DOHH2 (cell line): ENCODE data around the gene CCDC7.
"Not testable (repeated sequence)": the region's sequence is repeated elsewhere in the genome, so short reads cannot be mapped to it uniquely, and the experiment has no call there.

Experiments used
- H3F3A ChIP-seq: fragments of 200-600 bp; sonication (generic), shearing (Covaris generic); 2 replicates; pipeline ENCODE4 v1.6.0; 2016; ENCODE audit warnings: antibody characterized with exemption, mild to moderate bottlenecking; ENCODE audit not compliant: control insufficient read depth, insufficient read depth
- H3K27ac ChIP-seq: fragments of 200-600 bp; sonication (generic); 2 replicates; pipeline ENCODE4 v1.5.1; 2014; ENCODE audit warnings: low read depth, mild to moderate bottlenecking, low read length, moderate library complexity
- H3K27me3 ChIP-seq: fragments of 200-600 bp; sonication (generic); 2 replicates; pipeline ENCODE4 v1.6.1; 2014; ENCODE audit warnings: mild to moderate bottlenecking, low read length, mixed read lengths; ENCODE audit not compliant: control insufficient read depth
- H3K36me3 ChIP-seq: fragments of 200-600 bp; sonication (generic); 2 replicates; pipeline ENCODE4 v1.6.1; 2014; ENCODE audit warnings: mild to moderate bottlenecking, low read length, moderate library complexity, mixed read lengths; ENCODE audit not compliant: control insufficient read depth
- H3K4me1 ChIP-seq: fragments of 200-600 bp; sonication (generic); 2 replicates; pipeline ENCODE4 v1.6.1; 2014; ENCODE audit warnings: mild to moderate bottlenecking, low read length, mixed read lengths; ENCODE audit not compliant: control insufficient read depth
- H3K4me2 ChIP-seq: fragments of 200-600 bp; sonication (generic); 2 replicates; pipeline ENCODE4 v1.6.0; 2014; ENCODE audit warnings: mild to moderate bottlenecking, low read length, moderate library complexity
- H3K4me3 ChIP-seq: fragments of 200-600 bp; sonication (generic); 2 replicates; pipeline ENCODE4 v1.5.1; 2014; ENCODE audit warnings: mild to moderate bottlenecking, low read length, mixed read lengths
- H3K79me2 ChIP-seq: fragments of 200-600 bp; sonication (generic); 2 replicates; pipeline ENCODE4 v1.6.1; 2014; ENCODE audit warnings: mild to moderate bottlenecking, low read length, mixed read lengths; ENCODE audit not compliant: control insufficient read depth
- H3K9me2 ChIP-seq: fragments of 200-600 bp; sonication (generic); replicated peaks from 2 replicates; pipeline ENCODE4 v1.6.1; 2014; ENCODE audit warnings: mild to moderate bottlenecking, low read length, mixed read lengths; ENCODE audit not compliant: control insufficient read depth
- H3K9me3 ChIP-seq: fragments of 200-600 bp; sonication (generic); 2 replicates; pipeline ENCODE4 v1.6.1; 2014; ENCODE audit warnings: antibody characterized with exemption, low read length, mixed read lengths; ENCODE audit not compliant: control insufficient read depth, insufficient read depth
- H4K20me1 ChIP-seq: fragments of 200-600 bp; sonication (generic); 2 replicates; pipeline ENCODE4 v1.6.0; 2014; ENCODE audit warnings: low read depth, mild to moderate bottlenecking, antibody characterized with exemption, low read length, moderate library complexity; ENCODE audit not compliant: control insufficient read depth, insufficient read depth
- EZH2phosphoT487 ChIP-seq: fragments of 200-600 bp; sonication (generic); IDR thresholded peaks from 2 replicates; pipeline ENCODE4 v1.6.1; 2017; ENCODE audit warnings: borderline replicate concordance, mild to moderate bottlenecking, antibody characterized with exemption, low read length, moderate library complexity, mixed read lengths
- TF ChIP-seq, protein P1 (sequence below): fragments of 200-600 bp; sonication (generic); IDR thresholded peaks from one replicate; pipeline ENCODE4 v1.5.1; 2014; ENCODE audit warnings: antibody characterized with exemption, mild to moderate bottlenecking, low read depth, low read length; ENCODE audit not compliant: poor library complexity, severe bottlenecking

Gene CCDC7

DNA sequence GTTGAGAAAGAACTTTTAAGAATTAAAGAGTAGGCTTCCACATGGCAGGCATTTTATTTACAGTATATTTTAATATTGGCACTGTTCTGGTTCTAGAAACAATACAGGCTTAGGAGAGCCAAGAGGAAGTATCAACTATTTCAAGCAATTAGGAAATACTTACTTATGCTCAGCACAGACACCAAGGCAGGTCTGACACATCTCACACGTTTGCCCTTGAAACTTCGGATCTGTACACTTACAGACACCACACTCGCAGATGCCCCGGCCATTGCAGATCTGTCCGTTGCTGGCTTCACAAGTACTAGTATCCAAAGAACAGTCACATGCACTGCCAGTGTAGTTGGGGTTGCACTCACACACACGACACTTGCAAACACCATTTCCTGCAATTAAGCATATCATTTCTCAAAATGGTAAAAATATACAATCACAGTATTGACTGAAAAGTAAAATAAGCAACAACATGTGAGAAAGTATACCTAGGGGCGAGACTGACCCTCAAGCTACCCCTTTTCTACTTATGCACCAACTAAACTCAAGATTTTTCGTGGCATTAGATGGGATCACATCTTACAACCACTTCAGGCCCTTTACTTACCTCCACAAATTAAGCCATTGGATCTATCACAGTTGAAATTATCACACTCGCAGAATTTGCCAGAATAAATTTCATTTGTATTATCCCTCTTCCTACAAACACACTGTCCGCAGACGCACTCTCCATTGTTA lies 465.5 kb downstream of the CCDC7 start:
- Histone ChIP-seq H3K4me1 (no peaks in the 10 kb centered on the region), H3K79me2 (no peaks in the 10 kb centered on the region), H3K27ac (no peak overlapping the region), H3K27me3 (no peaks in the 10 kb centered on the region), H3K9me2 (no peaks in the 10 kb centered on the region), H3K4me3 (no peak overlapping the region), H3K9me3 (no peaks in the 10 kb centered on the region), H3F3A (no peaks in the 10 kb centered on the region), H3K4me2 (no peak overlapping the region), H3K36me3 (peaks cover 61% of the 10 kb centered on the region), H4K20me1 (no peaks in the 10 kb centered on the region)
- TF ChIP-seq EZH2phosphoT487: no peak
- TF ChIP-seq, protein P1, sequence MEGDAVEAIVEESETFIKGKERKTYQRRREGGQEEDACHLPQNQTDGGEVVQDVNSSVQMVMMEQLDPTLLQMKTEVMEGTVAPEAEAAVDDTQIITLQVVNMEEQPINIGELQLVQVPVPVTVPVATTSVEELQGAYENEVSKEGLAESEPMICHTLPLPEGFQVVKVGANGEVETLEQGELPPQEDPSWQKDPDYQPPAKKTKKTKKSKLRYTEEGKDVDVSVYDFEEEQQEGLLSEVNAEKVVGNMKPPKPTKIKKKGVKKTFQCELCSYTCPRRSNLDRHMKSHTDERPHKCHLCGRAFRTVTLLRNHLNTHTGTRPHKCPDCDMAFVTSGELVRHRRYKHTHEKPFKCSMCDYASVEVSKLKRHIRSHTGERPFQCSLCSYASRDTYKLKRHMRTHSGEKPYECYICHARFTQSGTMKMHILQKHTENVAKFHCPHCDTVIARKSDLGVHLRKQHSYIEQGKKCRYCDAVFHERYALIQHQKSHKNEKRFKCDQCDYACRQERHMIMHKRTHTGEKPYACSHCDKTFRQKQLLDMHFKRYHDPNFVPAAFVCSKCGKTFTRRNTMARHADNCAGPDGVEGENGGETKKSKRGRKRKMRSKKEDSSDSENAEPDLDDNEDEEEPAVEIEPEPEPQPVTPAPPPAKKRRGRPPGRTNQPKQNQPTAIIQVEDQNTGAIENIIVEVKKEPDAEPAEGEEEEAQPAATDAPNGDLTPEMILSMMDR: no peak

DNA sequence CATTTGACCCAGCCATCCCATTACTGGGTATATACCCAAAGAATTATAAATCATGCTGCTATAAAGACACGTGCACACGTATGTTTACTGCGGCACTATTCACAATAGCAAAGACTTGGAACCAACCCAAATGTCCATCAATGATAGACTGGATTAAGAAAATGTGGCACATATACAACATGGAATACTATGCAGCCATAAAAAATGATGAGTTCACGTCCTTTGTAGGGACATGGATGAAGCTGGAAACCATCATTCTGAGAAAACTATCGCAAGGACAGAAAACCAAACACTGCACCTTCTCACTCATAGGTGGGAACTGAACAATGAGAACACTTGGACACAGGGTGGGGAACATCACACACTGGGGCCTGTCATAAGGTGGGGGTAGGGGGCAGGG lies 471.9 kb downstream of the CCDC7 start:
- not testable (repeated sequence) for H3K4me1 ChIP-seq, H3K27ac ChIP-seq, H3K4me3 ChIP-seq, H3F3A ChIP-seq, H3K27me3 ChIP-seq, H3K4me2 ChIP-seq, H3K79me2 ChIP-seq, H3K9me3 ChIP-seq, H4K20me1 ChIP-seq, H3K9me2 ChIP-seq
- peaks cover 57% of the 10 kb centered on the region for H3K36me3 ChIP-seq

DNA sequence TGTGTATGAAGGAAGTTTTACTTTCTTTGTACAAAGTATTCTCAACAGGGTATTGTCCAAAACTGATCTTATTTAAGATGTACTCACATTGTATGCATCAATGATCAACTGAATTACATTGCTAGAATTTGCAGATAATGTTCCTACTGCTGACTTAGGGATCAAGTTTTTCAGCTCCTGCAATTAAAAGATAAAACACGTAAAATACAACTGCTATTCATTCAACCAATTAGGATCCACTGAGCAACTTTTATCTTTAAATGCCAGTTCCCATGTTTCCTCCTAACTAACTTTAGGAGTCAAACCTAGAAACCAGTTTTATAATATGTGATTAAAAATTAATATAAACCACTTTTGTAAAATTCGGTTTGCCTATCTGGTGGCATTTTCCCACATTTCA lies 476.2 kb downstream of the CCDC7 start:
- no peak overlapping the region for H3K27ac ChIP-seq
- H3K4me1 ChIP-seq: no peaks in the 10 kb centered on the region
- H3K79me2 ChIP-seq: peaks cover 11% of the 10 kb centered on the region
- 0 out of 2 replicates have a peak, but pooled peaks cover 7% of the 10 kb centered on the region for H3F3A ChIP-seq
- H4K20me1 ChIP-seq: no peaks in the 10 kb centered on the region
- no peak overlapping the region for H3K4me3 ChIP-seq
- no peaks in the 10 kb centered on the region for H3K27me3 ChIP-seq
- H3K4me2 ChIP-seq: no peak overlapping the region
- H3K9me2 ChIP-seq: no peaks in the 10 kb centered on the region
- H3K9me3 ChIP-seq: 0 out of 2 replicates have a peak, but pooled peaks cover 2% of the 10 kb centered on the region
- TF ChIP-seq, protein P1: no peak
- no peak for TF ChIP-seq EZH2phosphoT487
- peaks cover 92% of the 10 kb centered on the region for H3K36me3 ChIP-seq

DNA sequence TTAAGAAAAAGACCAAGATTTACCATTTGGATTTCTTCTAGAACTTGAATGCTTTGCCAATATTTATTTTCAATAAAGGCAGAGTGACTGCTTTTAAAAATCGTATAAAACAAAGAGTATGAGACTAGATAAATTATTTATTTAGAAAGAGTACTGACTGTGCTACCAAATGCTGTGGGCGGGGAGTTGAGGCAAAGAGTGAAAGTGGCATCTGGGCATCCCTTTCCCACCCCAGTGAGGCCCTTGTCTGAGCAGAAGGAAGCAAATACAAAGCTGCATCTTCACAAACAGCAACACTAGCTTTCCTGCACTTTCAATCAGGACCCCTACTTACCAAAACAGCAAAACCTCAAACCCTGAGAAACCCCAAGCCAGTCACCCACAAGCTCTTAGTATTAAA lies 477.2 kb downstream of the CCDC7 start:
- Histone ChIP-seq H3K4me1 (no peaks in the 10 kb centered on the region), H3K27me3 (no peaks in the 10 kb centered on the region)

More for the DNA sequence above, 477.2 kb downstream of the CCDC7 start:
- Histone ChIP-seq H3K9me2 (no peaks in the 10 kb centered on the region), H4K20me1 (no peaks in the 10 kb centered on the region), H3K4me3 (no peak overlapping the region), H3K27ac (no peak overlapping the region), H3K79me2 (peaks cover 14% of the 10 kb centered on the region), H3K4me2 (no peak overlapping the region), H3F3A (0 out of 2 replicates have a peak, but pooled peaks cover 7% of the 10 kb centered on the region), H3K9me3 (0 out of 2 replicates have a peak, but pooled peaks cover 2% of the 10 kb centered on the region), H3K36me3 (peaks cover 98% of the 10 kb centered on the region)
- TF ChIP-seq, protein P1: no peak
- no peak for TF ChIP-seq EZH2phosphoT487
